Mucosa of descending colon (tissue), 3 donors: ENCODE data around the gene SDK2. TPM values are rescaled to one million over a fixed set of nuclear protein-coding genes. Genes with fewer than 3 reads are reported as not detected.
"Not testable (repeated sequence)": the region's sequence is repeated elsewhere in the genome, so short reads cannot be mapped to it uniquely, and the experiment has no call there.

Experiments used
- ATAC-seq: fragments of 200-7000 bp; cut with Tn5 transposase; one replicate; pipeline ENCODE4 v1.9.1; 2020; ENCODE audit warnings: mild to moderate bottlenecking, moderate library complexity
- DNase-seq, 3 donors: peaks; one replicate each; pipeline ENCODE4 v3.0.0-alpha.2; 2020
- H3K36me3 ChIP-seq: fragments of 200-600 bp; one replicate; pipeline ENCODE4 v1.8.0; 2021; ENCODE audit warnings: low read depth, mild to moderate bottlenecking
- H3K4me1 ChIP-seq: fragments of 200-600 bp; one replicate; pipeline ENCODE4 v1.8.0; 2021; ENCODE audit warnings: low read depth, mild to moderate bottlenecking
- H3K4me3 ChIP-seq: fragments of 200-600 bp; one replicate; pipeline ENCODE4 v1.8.0; 2021; ENCODE audit warnings: mild to moderate bottlenecking
- H3K9me3 ChIP-seq: fragments of 200-600 bp; one replicate; pipeline ENCODE4 v1.8.0; 2021; ENCODE audit warnings: mild to moderate bottlenecking
- CTCF ChIP-seq: fragments of 200-600 bp; IDR thresholded peaks from one replicate; pipeline ENCODE4 v1.8.0; 2022; ENCODE audit warnings: antibody characterized with exemption, mild to moderate bottlenecking
- intact Hi-C, 2 donors: fragments of 100-400 bp; cut with DNase I in 1 of 2; cut with micrococcal nuclease in 1 of 2; formaldehyde crosslinking; loops; one replicate each; pipeline versions ENCODE4 v1.11.0 to v1.11.1; 2022; cut with DNase I, micrococcal nuclease
- total RNA-seq, 3 donors: library from RNA; stranded (reverse); fragmentation: NEBNext Ultra II Directional in 2 of 3; extraction: Animal tissue kit (Norgen Biotek cat#: 25700) in 2 of 3; gene quantifications; one replicate each; pipeline versions ENCODE4 v1.2.1 to v1.2.4, GENCODE V29; 2021 to 2023
- donor health status: DM: no; HTN: no; CAD: no; lungs with moderate emphysema.
- donor health status: DM: no; HTN: no; CAD: no.
- donor health status: DM: no; HTN: yes; CAD: no.

SDK2 gene
- total RNA-seq, 3 donors from 2014 or later, result 1.2 to 1.6 (median 1.3) TPM

GRCh38 chr17:73338050-73338521 lies 306.2 kb downstream of the SDK2 start:
- no peak for TF ChIP-seq CTCF
- intact Hi-C loops, result no loop called here
- no peak overlapping the region for H3K4me3 ChIP-seq
- no peaks in the 10 kb centered on the region for H3K9me3 ChIP-seq
- DNase-seq, result no peak
- no peak for ATAC-seq
- no peaks in the 10 kb centered on the region for H3K36me3 ChIP-seq
- peaks cover 12% of the 10 kb centered on the region for H3K4me1 ChIP-seq

GRCh38 chr17:73337330-73337710 lies 306.9 kb downstream of the SDK2 start:
- no peaks in the 10 kb centered on the region for H3K9me3 ChIP-seq
- peaks cover 9% of the 10 kb centered on the region for H3K4me1 ChIP-seq
- intact Hi-C loops, result no loop called here
- no peak overlapping the region for H3K4me3 ChIP-seq
- no peak for TF ChIP-seq CTCF
- no peak for DNase-seq
- H3K36me3 ChIP-seq, result no peaks in the 10 kb centered on the region
- no peak for ATAC-seq

- no peak for ATAC-seq
- no peak for DNase-seq
- peaks cover 8% of the 10 kb centered on the region for H3K4me1 ChIP-seq
- intact Hi-C loops, result no loop called here
- no peak overlapping the region for H3K4me3 ChIP-seq
- H3K9me3 ChIP-seq, result no peaks in the 10 kb centered on the region
- H3K36me3 ChIP-seq, result no peaks in the 10 kb centered on the region
- no peak for TF ChIP-seq CTCF
Observed at GRCh38 chr17:73336408-73337329, 307.6 kb downstream of the SDK2 start.

- Histone ChIP-seq H3K36me3 (no peaks in the 10 kb centered on the region), H3K9me3 (no peaks in the 10 kb centered on the region), H3K4me1 (peaks cover 8% of the 10 kb centered on the region), H3K4me3 (no peak overlapping the region)
- no peak for TF ChIP-seq CTCF
- DNase-seq, result peak; percentile 54 to 67 (median 66)
- peak; percentile 84 for ATAC-seq
- intact Hi-C loops, result no loop called here
Observed at GRCh38 chr17:73335591-73336407, 308.4 kb downstream of the SDK2 start.

GRCh38 chr17:73334771-73335513 lies 309.3 kb downstream of the SDK2 start:
- H3K36me3 ChIP-seq, result no peaks in the 10 kb centered on the region
- H3K9me3 ChIP-seq, result no peaks in the 10 kb centered on the region
- ATAC-seq (peak; percentile 76), DNase-seq (peak in 2 of 3 donors; percentile 49 to 52)
- intact Hi-C loops, result no loop called here
- no peak overlapping the region for H3K4me3 ChIP-seq
- peaks cover 8% of the 10 kb centered on the region for H3K4me1 ChIP-seq
- TF ChIP-seq CTCF, result no peak

- H3K4me1 ChIP-seq, H3K9me3 ChIP-seq, ATAC-seq, H3K36me3 ChIP-seq, intact Hi-C loops, H3K4me3 ChIP-seq, DNase-seq: not testable (repeated sequence)
Observed at GRCh38 chr17:73333445-73333844, 310.8 kb downstream of the SDK2 start.
